Gastroesophageal sphincter (tissue), 2 donors: ENCODE results near the gene RANGRF.

Experiments used
- EP300 ChIP-seq: sonication (generic); formaldehyde crosslinking; IDR thresholded peaks from one replicate; pipeline ENCODE4 v1.6.1; 2017; ENCODE audit warnings: antibody characterized with exemption, mild to moderate bottlenecking
- POLR2A ChIP-seq, 2 donors: fragments of 450-650 bp; IDR thresholded peaks; one replicate each; pipeline ENCODE4 v1.6.1; 2017; ENCODE audit warnings: antibody characterized with exemption in 2 of 2, mild to moderate bottlenecking in 2 of 2, moderate library complexity in 1 of 2
- POLR2AphosphoS5 ChIP-seq: sonication (generic); formaldehyde crosslinking; IDR thresholded peaks from one replicate; pipeline ENCODE4 v1.6.1; 2017; ENCODE audit warnings: antibody characterized with exemption

DNA sequence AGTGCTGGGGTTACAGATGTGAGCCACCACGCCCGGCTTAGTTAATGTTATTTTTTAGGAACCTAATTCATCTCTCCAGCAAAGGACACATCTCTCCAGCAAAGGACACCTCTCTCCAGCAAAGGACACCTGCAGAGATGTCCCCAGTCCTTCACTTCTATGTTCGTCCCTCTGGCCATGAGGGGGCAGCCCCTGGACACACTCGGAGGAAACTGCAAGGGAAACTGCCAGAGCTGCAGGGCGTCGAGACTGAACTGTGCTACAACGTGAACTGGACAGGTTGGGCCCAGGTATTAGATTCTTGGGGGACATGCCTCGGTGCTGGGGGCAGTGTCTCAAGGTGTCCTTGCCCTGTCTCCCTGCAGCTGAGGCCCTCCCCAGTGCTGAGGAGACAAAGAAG lies 34.7 kb upstream of the RANGRF start:
- TF ChIP-seq POLR2AphosphoS5: no peak
- no peak for TF ChIP-seq POLR2A (IDR thresholded peaks at IDR 0.05)
- TF ChIP-seq EP300: no peak
